HepG2 (cell line): Measurements from ENCODE around the gene LTBR. TPM values are rescaled to one million over a fixed set of nuclear protein-coding genes. Genes with fewer than 3 reads are reported as not detected.
A peak's percentile ranks its signal among the peaks of the same experiment; 100 is the strongest.

Experiments used
- ATAC-seq: fragments of 200-7000 bp; cut with Tn5 transposase; 3 replicates; pipeline ENCODE4 v1.9.1; 2020; ENCODE audit warnings: mild to moderate bottlenecking, moderate library complexity
- BruUV-seq: library from RNA; stranded (reverse); fragments of 400-500 nt; replicated peaks from 2 replicates; lab custom pipeline; 2021; lab: Mats Ljungman, UMichigan
- CTCF ChIA-PET: fragments of 300-600 bp; formaldehyde crosslinking; extraction: SDS; loops from one replicate; lab custom pipeline; 2021; ENCODE audit warnings: low total read pairs, inconsistent platforms, low intra/inter-chr PET ratio; lab: Yijun Ruan, JAX
- POLR2A ChIA-PET: fragments of 350-600 bp; sonication (Branson Sonifier 250); formaldehyde crosslinking; loops from one replicate; lab custom pipeline; 2020; ENCODE audit warnings: antibody characterized with exemption, inconsistent platforms; lab: Yijun Ruan, JAX
- DNase-seq: peaks from one replicate; pipeline ENCODE4 v3.0.0-alpha.2; 2015; ENCODE audit warnings: low spot score
- FAIRE-seq: peaks from 3 replicates; lab custom pipeline; 2011; peaks lifted over from hg19 to GRCh38; lab: Jason Lieb, UNC
- H2AFZ ChIP-seq: one replicate; pipeline ENCODE4 v1.6.1; 2011; ENCODE audit warnings: low read length, inconsistent platforms
- H3K27ac ChIP-seq: fragments of 300-600 bp; 3 replicates; pipeline ENCODE4 v1.8.0; 2011; ENCODE audit warnings: mixed run types, mild to moderate bottlenecking, mixed read lengths, low read length, inconsistent platforms; ENCODE audit not compliant: insufficient read depth; ENCODE audit errors: extremely low read length
- H3K27me3 ChIP-seq, 2 experiments: fragments of 200-600 bp in 1 of 2; 2 replicates in 1 of 2; 3 replicates in 1 of 2; pipeline versions ENCODE4 v1.6.0 to v1.8.0; 2011; ENCODE audit warnings: low read length in 2 of 2, mild to moderate bottlenecking in 2 of 2, moderate library complexity in 2 of 2, inconsistent platforms in 1 of 2; ENCODE audit not compliant: insufficient read depth in 2 of 2, control insufficient read depth in 1 of 2
- H3K36me3 ChIP-seq, 2 experiments: fragments of 200-600 bp in 1 of 2; replicated peaks in 1 of 2; 2 replicates in 1 of 2; 3 replicates in 1 of 2; pipeline versions ENCODE4 v1.5.1 to v1.8.0; 2011; ENCODE audit warnings: low read length in 2 of 2, inconsistent platforms in 1 of 2; ENCODE audit not compliant: insufficient read depth in 2 of 2, control insufficient read depth in 1 of 2
- H3K4me1 ChIP-seq: 2 replicates; pipeline ENCODE4 v1.5.1; 2012; ENCODE audit warnings: low read length, inconsistent platforms; ENCODE audit not compliant: insufficient read depth
- H3K4me2 ChIP-seq: 2 replicates; pipeline ENCODE4 v1.6.0; 2011; ENCODE audit warnings: low read depth, low read length, inconsistent platforms
- H3K4me3 ChIP-seq, 3 experiments: fragments of 200-600 bp in 1 of 3; sonication (generic), shearing (Covaris generic) in 1 of 3; replicated peaks in 1 of 3; 2 replicates each; pipeline ENCODE4 v1.5.1; 2011 to 2016; ENCODE audit warnings: low read length in 3 of 3, inconsistent platforms in 2 of 3, low read depth in 2 of 3, mild to moderate bottlenecking in 2 of 3, control low read depth in 1 of 3, mixed read lengths in 1 of 3; ENCODE audit not compliant: insufficient read depth in 1 of 3
- H3K79me2 ChIP-seq: one replicate; pipeline ENCODE4 v1.6.1; 2011; ENCODE audit warnings: low read length, inconsistent platforms; ENCODE audit not compliant: insufficient read depth
- H3K9ac ChIP-seq: 2 replicates; pipeline ENCODE4 v1.6.0; 2011; ENCODE audit warnings: mild to moderate bottlenecking, low read depth, low read length, inconsistent platforms; ENCODE audit not compliant: insufficient read depth
- H3K9me3 ChIP-seq: 2 replicates; pipeline ENCODE4 v1.5.1; 2012; ENCODE audit warnings: mild to moderate bottlenecking, low read length
- H4K20me1 ChIP-seq: 2 replicates; pipeline ENCODE4 v1.6.0; 2011; ENCODE audit warnings: inconsistent platforms, mild to moderate bottlenecking, low read length, moderate library complexity; ENCODE audit not compliant: insufficient read depth
- EHMT2 ChIP-seq: fragments of 200-600 bp; sonication (generic); IDR thresholded peaks from 2 replicates; pipeline ENCODE4 v1.7.0; 2017; ENCODE audit warnings: antibody characterized with exemption, low read depth, low read length, borderline replicate concordance
- FOSL1 ChIP-seq: sonication (generic); formaldehyde crosslinking; IDR thresholded peaks from 2 replicates; pipeline ENCODE4 v1.9.0; 2021; ENCODE audit warnings: missing genetic modification reagents, borderline replicate concordance
- FOSL2 ChIP-seq: sonication (generic); formaldehyde crosslinking; IDR thresholded peaks from 2 replicates; pipeline ENCODE4 v1.4.0; 2020; ENCODE audit warnings: missing genetic modification reagents
- KDM1A ChIP-seq: IDR thresholded peaks from 2 replicates; pipeline ENCODE4 v1.6.1; 2016; ENCODE audit warnings: missing compliant biosample characterization
- SAP130 ChIP-seq: IDR thresholded peaks from 2 replicates; pipeline ENCODE4 v1.6.1; 2016; ENCODE audit warnings: low read depth
- SP140L ChIP-seq: sonication (generic); formaldehyde crosslinking; IDR thresholded peaks from 2 replicates; pipeline ENCODE4 v1.4.0; 2020; ENCODE audit warnings: missing genetic modification reagents, borderline replicate concordance
- SRF ChIP-seq: IDR thresholded peaks from 2 replicates; pipeline ENCODE4 v1.6.1; 2011; ENCODE audit warnings: mild to moderate bottlenecking, low read depth, low read length, moderate library complexity
- ZBTB25 ChIP-seq: IDR thresholded peaks from 2 replicates; pipeline ENCODE4 v1.6.1; 2018; ENCODE audit warnings: missing genetic modification reagents
- ZKSCAN5 ChIP-seq: sonication (generic); formaldehyde crosslinking; IDR thresholded peaks from 2 replicates; pipeline ENCODE4 v1.5.1; 2020; ENCODE audit warnings: mild to moderate bottlenecking, missing genetic modification reagents
- ZNF234 ChIP-seq: sonication (generic); formaldehyde crosslinking; conservative IDR thresholded peaks from 2 replicates; pipeline ENCODE4 v1.5.1; 2020; ENCODE audit warnings: mild to moderate bottlenecking, missing genetic modification reagents
- ZNF503 ChIP-seq: sonication (generic); formaldehyde crosslinking; IDR thresholded peaks from 2 replicates; pipeline ENCODE4 v1.4.0; 2020; ENCODE audit warnings: missing genetic modification reagents
- ZNF746 ChIP-seq: sonication (generic); formaldehyde crosslinking; IDR thresholded peaks from 2 replicates; pipeline ENCODE4 v1.8.0; 2022; ENCODE audit warnings: mild to moderate bottlenecking, missing genetic modification reagents
- WGBS: methylation state at CpG from one replicate; pipeline ENCODE4 v1.1.6; 2017; ENCODE audit warnings: low lambda C conversion rate; 5-methylcytosine and 5-hydroxymethylcytosine counted together
- in situ Hi-C: cut with HindIII; loops from 2 replicates; pipeline ENCODE4 v1.10.0; 2017; ENCODE audit warnings: low pct_unique_long_range_greater_than_20kb; ENCODE audit not compliant: extremely low pct_ligation_motif_present
- intact Hi-C: fragments of 100-400 bp; cut with micrococcal nuclease; formaldehyde crosslinking; loops from one replicate; pipeline ENCODE4 v1.10.0; 2022; ENCODE audit not compliant: unreplicated experiment
- polyA plus RNA-seq, 8 experiments: library from polyadenylated mRNA; depleted of rRNA in 3 of 8; stranded (reverse) in 7 of 8; unstranded in 1 of 8; fragments of >200 nt; fragmentation: Illumina TruSeq in 4 of 8; extraction: Trizol in 4 of 8; gene quantifications; 2 replicates each; pipeline versions ENCODE4 v1.2.1 to v1.2.3, GENCODE V29; 2011 to 2016; ENCODE audit warnings: low read depth in 4 of 8, missing spikeins in 1 of 8, mixed read lengths in 1 of 8; ENCODE audit not compliant: insufficient read depth in 1 of 8
- total RNA-seq, 5 experiments: library from RNA; depleted of rRNA; stranded (reverse); fragments of >200 nt; fragmentation: Illumina TruSeq; extraction: Trizol; gene quantifications; 2 replicates each; pipeline ENCODE4 v1.2.3, GENCODE V29; 2016; ENCODE audit warnings: low read depth in 1 of 5

Gene LTBR
- total and polyA plus RNA-seq, 2 of the 13 experiments (the other 11 are each of a cell fraction or from before 2014, with no cell fraction given) = 31.4 to 34.8 TPM

GRCh38 chr12:6345319-6346091 lies 38.5 kb upstream of the LTBR start (continued):
- peak; percentile 53; the same call in 1 of the 2 replicates for TF ChIP-seq SAP130 (CRISPR knock-in tag)

- H3K79me2 ChIP-seq = peaks cover 12% of the 10 kb centered on the region
- no peak for DNase-seq
- in situ Hi-C loops (no loop called here), intact Hi-C loops (loop anchor here (10.0 kb wide), 1 partner anchor 188 kb away; the partner anchor contains the start of gene GAPDH)
- 88% methylated on average over 5 of the region's 5 CpGs for WGBS
- no peaks in the 10 kb centered on the region; a peak in 1 of 5 replicates for H3K27me3 ChIP-seq
- POLR2A ChIA-PET = interaction anchor here (1.2 to 3.9 kb wide), 5 partner anchors 10 to 37 kb away, joined by 3 to 74 read pairs (median 8); partner anchors contain the start of gene LTBR
- CTCF ChIA-PET = no interaction called here
- FAIRE-seq = no peak
- H3K36me3 ChIP-seq = no peaks in the 10 kb centered on the region
- H3K27ac ChIP-seq = no peak overlapping the region
- H2AFZ ChIP-seq = no peak overlapping the region
- no peaks in the 10 kb centered on the region for H4K20me1 ChIP-seq
- peak; percentile 11; the same call in 1 of the 2 replicates for TF ChIP-seq SRF
- TF ChIP-seq SP140L (CRISPR knock-in tag) = no peak
- no peak overlapping the region for H3K4me3 ChIP-seq
- no TSS peak for BruUV-seq
- no peak for ATAC-seq
- no peak overlapping the region for H3K9ac ChIP-seq
- H3K4me2 ChIP-seq = no peak overlapping the region
- H3K9me3 ChIP-seq = no peaks in the 10 kb centered on the region
- peaks cover 60% of the 10 kb centered on the region for H3K4me1 ChIP-seq
Measured at GRCh38 chr12:6346235-6346832, 37.6 kb upstream of the LTBR start.

- Histone ChIP-seq H3K27me3 (no peaks in the 10 kb centered on the region), H3K36me3 (no peaks in the 10 kb centered on the region), H3K4me2 (no peak overlapping the region), H2AFZ (no peak overlapping the region), H3K27ac (no peak overlapping the region), H3K4me1 (peaks cover 59% of the 10 kb centered on the region), H4K20me1 (no peaks in the 10 kb centered on the region), H3K9me3 (no peaks in the 10 kb centered on the region), H3K4me3 (no peak overlapping the region), H3K79me2 (peaks cover 6% of the 10 kb centered on the region), H3K9ac (no peak overlapping the region)
- intact Hi-C loops (loop anchor here (10.0 kb wide), 1 partner anchor 188 kb away; the partner anchor contains the start of gene GAPDH), in situ Hi-C loops (no loop called here)
- 90% methylated on average over 8 of the region's 8 CpGs for WGBS
- DNase-seq = no peak
- ATAC-seq = no peak
- POLR2A ChIA-PET = interaction anchor here (2.0 to 3.9 kb wide), 3 partner anchors 11 to 17 kb away, joined by 13 to 74 read pairs (median 72); no protein-coding TSS in a partner anchor
- BruUV-seq = no TSS peak
- CTCF ChIA-PET = no interaction called here
- TF ChIP-seq EHMT2 (no peak), ZNF503 (CRISPR knock-in tag) (no peak), KDM1A (CRISPR knock-in tag) (no peak), ZKSCAN5 (no peak), FOSL2 (CRISPR knock-in tag) (no peak), ZNF234 (no peak), FOSL1 (CRISPR knock-in tag) (no peak), ZNF746 (no peak), ZBTB25 (CRISPR knock-in tag) (no peak)
- FAIRE-seq = no peak
Measured at GRCh38 chr12:6346942-6347341, 37.0 kb upstream of the LTBR start.
